GM19035 (cell line): ENCODE data around the gene TMEM140.
A peak's percentile ranks its signal among the peaks of the same experiment; 100 is the strongest.
"Not testable (repeated sequence)": the region's sequence is repeated elsewhere in the genome, so short reads cannot be mapped to it uniquely, and the experiment has no call there.

Experiments used
- ATAC-seq: cut with Tn5 transposase; IDR thresholded peaks from one replicate; pipeline ENCODE4 v1.9.1; 2021; ENCODE audit not compliant: unreplicated experiment

The TMEM140 gene

GRCh38 chr7:135147899-135148721, at the start of gene TMEM140:
TMEM140 (plus strand) TSS chr7:135148072; CDS start chr7:135164442, 16,370 bp downstream.
- ATAC-seq = peak; percentile 72

- no peak for ATAC-seq
Observed at GRCh38 chr7:135098391-135098790, 49.5 kb upstream of the TMEM140 start.

- no peak for ATAC-seq
Observed at GRCh38 chr7:135100856-135101255, 47.0 kb upstream of the TMEM140 start.

GRCh38 chr7:135102372-135102771, 45.5 kb upstream of the TMEM140 start:
- ATAC-seq = peak; percentile 68

GRCh38 chr7:135109562-135109961, 38.3 kb upstream of the TMEM140 start:
- ATAC-seq = no peak

GRCh38 chr7:135109976-135110375, 37.9 kb upstream of the TMEM140 start:
- no peak for ATAC-seq

GRCh38 chr7:135111379-135111778, 36.5 kb upstream of the TMEM140 start:
- ATAC-seq = no peak

GRCh38 chr7:135114622-135115021, 33.2 kb upstream of the TMEM140 start:
- ATAC-seq = no peak

GRCh38 chr7:135117096-135117495, 30.8 kb upstream of the TMEM140 start:
- no peak for ATAC-seq

- no peak for ATAC-seq
Observed at GRCh38 chr7:135121868-135122267, 26.0 kb upstream of the TMEM140 start.

GRCh38 chr7:135124631-135125030, 23.2 kb upstream of the TMEM140 start:
- ATAC-seq = not testable (repeated sequence)

GRCh38 chr7:135128931-135129330, 18.9 kb upstream of the TMEM140 start:
- no peak for ATAC-seq

- ATAC-seq = no peak
Observed at GRCh38 chr7:135129579-135129978, 18.3 kb upstream of the TMEM140 start.

- no peak for ATAC-seq
Observed at GRCh38 chr7:135143885-135144668, 3.8 kb upstream of the TMEM140 start.

GRCh38 chr7:135147341-135147898, 452 bp upstream of the TMEM140 start:
- peak; percentile 18 for ATAC-seq

GRCh38 chr7:135150072-135150782, 2.4 kb downstream of the TMEM140 start:
- ATAC-seq = no peak

- no peak for ATAC-seq
Observed at GRCh38 chr7:135151132-135151531, 3.3 kb downstream of the TMEM140 start.

GRCh38 chr7:135151533-135151932, 3.7 kb downstream of the TMEM140 start:
- ATAC-seq = no peak

GRCh38 chr7:135152442-135152841, 4.6 kb downstream of the TMEM140 start:
- no peak for ATAC-seq

GRCh38 chr7:135154734-135155133, 6.9 kb downstream of the TMEM140 start:
- no peak for ATAC-seq

GRCh38 chr7:135156290-135156689, 8.4 kb downstream of the TMEM140 start:
- no peak for ATAC-seq
